GM21825 (cell line): ENCODE measurements around the gene B4GALT6.
A peak's percentile ranks its signal among the peaks of the same experiment; 100 is the strongest.

Experiments
- ATAC-seq: cut with Tn5 transposase; IDR thresholded peaks from one replicate; pipeline ENCODE4 v1.9.1; 2021; ENCODE audit warnings: mild to moderate bottlenecking, moderate library complexity; ENCODE audit not compliant: unreplicated experiment

Gene B4GALT6

GRCh38 chr18:31694297-31694696 is 9.9 kb upstream of the B4GALT6 start:
- no peak for ATAC-seq

- no peak for ATAC-seq
Observed at GRCh38 chr18:31688606-31689005, 4.2 kb upstream of the B4GALT6 start.

GRCh38 chr18:31686986-31687928 is 2.9 kb upstream of the B4GALT6 start:
- ATAC-seq: no peak

GRCh38 chr18:31686572-31686971 is 2.2 kb upstream of the B4GALT6 start:
- no peak for ATAC-seq

- ATAC-seq: peak; percentile 72
Observed at GRCh38 chr18:31685097-31686082, 1.0 kb upstream of the B4GALT6 start.

GRCh38 chr18:31683968-31684278 is 458 bp downstream of the B4GALT6 start:
- ATAC-seq: no peak

GRCh38 chr18:31683106-31683505 is 1.3 kb downstream of the B4GALT6 start:
- ATAC-seq: no peak

- ATAC-seq: no peak
Observed at GRCh38 chr18:31680831-31681568, 3.4 kb downstream of the B4GALT6 start.

GRCh38 chr18:31680433-31680811 is 4.0 kb downstream of the B4GALT6 start:
- ATAC-seq: no peak

- ATAC-seq: no peak
Observed at GRCh38 chr18:31679791-31680432, 4.5 kb downstream of the B4GALT6 start.

GRCh38 chr18:31679133-31679742 is 5.1 kb downstream of the B4GALT6 start:
- no peak for ATAC-seq

GRCh38 chr18:31678425-31678824 is 6.0 kb downstream of the B4GALT6 start:
- no peak for ATAC-seq

GRCh38 chr18:31677592-31677991 is 6.8 kb downstream of the B4GALT6 start:
- ATAC-seq: no peak

GRCh38 chr18:31675404-31675803 is 9.0 kb downstream of the B4GALT6 start:
- no peak for ATAC-seq

- ATAC-seq: no peak
Observed at GRCh38 chr18:31672628-31673135, 11.7 kb downstream of the B4GALT6 start.

GRCh38 chr18:31671951-31672350 is 12.4 kb downstream of the B4GALT6 start:
- ATAC-seq: no peak

GRCh38 chr18:31669541-31669940 is 14.8 kb downstream of the B4GALT6 start:
- no peak for ATAC-seq

- no peak for ATAC-seq
Observed at GRCh38 chr18:31667185-31667584, 17.2 kb downstream of the B4GALT6 start.

GRCh38 chr18:31666055-31666454 is 18.3 kb downstream of the B4GALT6 start:
- no peak for ATAC-seq

GRCh38 chr18:31664101-31664500 is 20.3 kb downstream of the B4GALT6 start:
- ATAC-seq: no peak
